ENCODE measurements around the gene MTAP. TPM values are rescaled to one million over a fixed set of nuclear protein-coding genes. Genes with fewer than 3 reads are reported as not detected.

Gene MTAP
- polyA plus RNA-seq, 12 donors: 21.2 to 55.2 (median 28.1) TPM; not detected in 1

DNA sequence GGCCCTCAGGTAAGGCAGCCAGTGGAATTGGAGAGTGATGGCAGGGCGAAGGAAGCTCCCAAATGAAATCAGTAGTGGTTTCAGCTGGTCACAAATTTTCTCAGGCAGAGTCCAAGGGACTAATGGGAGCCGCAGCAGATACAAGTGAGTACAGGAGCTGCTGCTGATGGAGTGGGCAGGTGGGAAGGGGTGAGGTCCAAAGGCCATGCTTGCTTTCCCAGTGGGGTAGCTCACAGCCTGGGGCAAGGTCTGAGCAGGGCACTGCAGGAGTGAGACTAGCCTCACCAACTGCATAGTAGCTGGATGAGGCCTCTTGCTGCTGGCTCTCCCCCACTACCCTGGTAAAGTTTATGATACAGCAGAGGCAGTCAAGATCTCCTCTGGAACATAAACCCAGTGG is 38.2 kb downstream of the MTAP start:
- DNase-seq: no peak

- no peak for DNase-seq
These were observed 38.7 kb downstream of the MTAP start for GRCh38 chr9:21841133-21841532.

DNA sequence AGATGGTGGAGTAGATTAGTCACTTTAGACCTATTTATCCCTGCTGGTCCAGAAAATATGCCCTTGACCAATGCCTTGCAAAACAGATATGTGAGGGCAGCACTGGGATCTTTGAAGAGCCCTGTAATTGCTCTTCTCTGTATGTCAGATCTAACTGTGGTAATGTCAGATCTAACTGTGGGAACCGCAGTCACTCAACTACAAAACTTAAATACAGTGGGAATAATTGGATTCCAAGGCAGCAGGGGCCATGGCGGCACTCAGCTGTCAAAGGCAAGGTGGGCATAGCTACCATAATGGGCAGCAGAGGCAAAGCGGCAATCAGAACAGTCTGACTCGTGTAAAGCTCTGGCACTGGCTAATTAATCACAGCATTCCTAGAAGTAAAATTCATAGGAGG is 46.2 kb downstream of the MTAP start:
- DNase-seq: no peak

- no peak for DNase-seq
These were observed 50.3 kb downstream of the MTAP start for GRCh38 chr9:21852754-21853153.

- DNase-seq: no peak
These were observed 51.0 kb downstream of the MTAP start for GRCh38 chr9:21853414-21853813.

DNA sequence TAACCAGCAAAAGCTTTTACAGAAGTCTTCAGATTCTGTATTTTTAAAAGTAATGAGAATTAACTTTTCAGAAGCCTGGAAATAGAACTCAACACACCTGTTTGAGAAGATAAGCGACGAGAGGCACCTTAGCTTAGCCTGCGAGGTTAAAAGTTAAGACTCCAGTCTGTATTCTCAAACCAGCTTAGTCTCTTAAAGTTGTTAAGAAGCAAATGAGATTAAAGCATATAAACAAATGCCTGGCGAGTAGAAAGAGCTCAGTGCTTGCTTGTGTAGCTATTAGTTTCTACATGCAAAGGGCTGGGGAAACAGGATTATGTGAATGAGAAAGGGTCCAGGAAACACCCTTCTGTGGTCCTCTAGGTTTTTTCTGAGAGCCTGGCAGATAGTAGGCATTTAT is 51.7 kb downstream of the MTAP start:
- no peak for DNase-seq

DNA sequence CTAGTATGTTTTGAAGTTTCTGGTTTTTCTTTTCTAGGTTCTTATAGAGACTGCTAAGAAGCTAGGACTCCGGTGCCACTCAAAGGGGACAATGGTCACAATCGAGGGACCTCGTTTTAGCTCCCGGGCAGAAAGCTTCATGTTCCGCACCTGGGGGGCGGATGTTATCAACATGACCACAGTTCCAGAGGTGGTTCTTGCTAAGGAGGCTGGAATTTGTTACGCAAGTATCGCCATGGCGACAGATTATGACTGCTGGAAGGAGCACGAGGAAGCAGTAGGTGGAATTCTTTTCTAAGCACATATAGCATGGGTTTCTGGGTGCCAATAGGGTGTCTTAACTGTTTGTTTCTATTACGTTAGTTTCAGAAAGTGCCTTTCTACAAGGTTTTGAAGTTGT is 52.2 kb downstream of the MTAP start:
- no peak for DNase-seq

DNA sequence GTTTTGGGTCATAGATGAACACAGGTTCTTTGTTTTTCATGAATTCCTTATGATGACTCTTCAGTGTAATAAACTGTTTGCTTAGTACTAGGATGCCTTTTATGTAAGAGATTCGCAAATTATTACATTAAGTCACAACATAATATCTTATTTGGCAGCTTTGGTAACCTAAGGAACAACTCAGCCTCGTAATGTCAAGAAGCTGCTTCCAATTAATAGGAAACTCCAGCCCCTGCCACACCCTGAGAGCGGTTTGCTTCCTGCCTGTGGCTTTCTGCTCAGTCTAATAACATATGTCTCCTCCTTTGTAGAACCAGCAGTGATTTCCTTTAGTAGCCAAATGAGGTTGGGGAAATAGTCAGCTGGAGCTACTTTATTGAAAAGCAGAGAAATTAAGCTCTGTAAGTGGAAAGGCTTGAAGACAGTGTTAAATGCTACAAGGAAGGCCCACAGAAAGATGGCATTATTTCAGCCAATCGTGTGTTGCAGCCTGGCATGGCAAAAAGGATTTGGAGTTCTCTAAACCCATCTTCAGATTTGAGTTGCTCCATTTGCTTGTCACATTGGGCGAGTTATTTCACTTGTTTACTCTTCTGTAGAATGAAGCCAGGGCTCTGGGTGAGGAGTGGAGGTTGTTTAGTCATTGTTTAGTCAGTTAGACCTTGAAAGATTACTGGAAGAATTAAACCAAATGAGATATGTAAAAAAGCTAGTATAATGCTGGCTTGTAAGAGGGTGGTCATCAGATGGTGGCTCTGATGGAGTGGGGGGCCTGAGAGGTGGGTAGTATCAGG is 54.1 kb downstream of the MTAP start:
- DNase-seq: no peak

GRCh38 chr9:21862871-21863270 is 60.4 kb downstream of the MTAP start:
- DNase-seq: no peak

DNA sequence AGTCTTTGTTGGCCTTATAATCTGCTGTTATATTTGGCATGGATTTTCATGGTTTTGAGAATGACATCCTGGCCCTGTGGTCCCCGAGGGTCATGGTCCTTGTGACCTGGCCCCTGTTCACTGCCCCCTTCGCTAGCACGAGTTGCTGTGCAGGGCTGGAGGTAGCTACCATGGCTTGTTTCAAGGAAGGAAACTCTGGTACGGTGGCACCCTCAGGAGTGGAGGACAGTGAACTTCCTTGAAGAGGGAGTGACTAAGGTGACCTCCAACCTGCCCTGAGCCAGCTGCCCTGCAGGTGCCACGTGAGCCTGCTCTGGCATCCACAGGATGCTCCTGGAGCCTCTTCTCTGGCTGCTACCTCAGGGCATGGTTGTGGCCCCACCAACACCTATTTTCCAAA is 62.1 kb downstream of the MTAP start:
- no peak for DNase-seq

GRCh38 chr9:21866302-21866701 is 63.9 kb downstream of the MTAP start:
- DNase-seq: no peak

DNA sequence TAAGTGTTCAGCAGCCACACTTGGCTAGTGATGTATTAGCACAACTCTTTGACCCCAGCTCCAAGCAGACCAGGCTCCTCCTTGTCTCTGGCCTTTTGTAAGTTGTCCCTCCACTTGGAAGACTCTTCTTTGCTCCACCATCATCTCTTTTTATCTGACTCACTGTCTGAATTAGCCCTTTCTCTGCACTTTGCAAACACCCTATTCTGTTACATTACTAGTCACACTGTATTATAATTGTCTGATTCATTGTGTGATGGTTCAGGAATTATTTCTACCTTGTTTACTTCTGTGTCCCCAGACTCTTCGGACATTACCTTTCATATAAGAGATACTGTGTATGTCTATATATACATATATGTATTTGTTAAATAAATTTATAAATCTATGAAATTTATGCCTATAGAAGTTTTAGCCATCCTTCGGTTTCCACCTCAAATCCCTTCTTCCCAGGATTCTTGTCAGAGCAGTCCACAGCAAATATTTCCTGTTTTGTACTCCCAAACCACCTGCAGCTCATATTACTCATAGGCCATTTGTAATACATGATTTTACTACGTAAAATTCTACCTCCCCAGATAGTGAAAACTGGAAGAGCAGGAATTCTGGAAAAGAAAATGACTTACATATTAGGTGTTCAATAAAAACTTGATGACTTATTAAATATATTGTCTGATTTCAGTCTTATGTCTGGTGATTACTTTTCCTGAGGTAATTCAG is 69.0 kb downstream of the MTAP start:
- DNase-seq: no peak

GRCh38 chr9:21872696-21873095 is 70.3 kb downstream of the MTAP start:
- no peak for DNase-seq

DNA sequence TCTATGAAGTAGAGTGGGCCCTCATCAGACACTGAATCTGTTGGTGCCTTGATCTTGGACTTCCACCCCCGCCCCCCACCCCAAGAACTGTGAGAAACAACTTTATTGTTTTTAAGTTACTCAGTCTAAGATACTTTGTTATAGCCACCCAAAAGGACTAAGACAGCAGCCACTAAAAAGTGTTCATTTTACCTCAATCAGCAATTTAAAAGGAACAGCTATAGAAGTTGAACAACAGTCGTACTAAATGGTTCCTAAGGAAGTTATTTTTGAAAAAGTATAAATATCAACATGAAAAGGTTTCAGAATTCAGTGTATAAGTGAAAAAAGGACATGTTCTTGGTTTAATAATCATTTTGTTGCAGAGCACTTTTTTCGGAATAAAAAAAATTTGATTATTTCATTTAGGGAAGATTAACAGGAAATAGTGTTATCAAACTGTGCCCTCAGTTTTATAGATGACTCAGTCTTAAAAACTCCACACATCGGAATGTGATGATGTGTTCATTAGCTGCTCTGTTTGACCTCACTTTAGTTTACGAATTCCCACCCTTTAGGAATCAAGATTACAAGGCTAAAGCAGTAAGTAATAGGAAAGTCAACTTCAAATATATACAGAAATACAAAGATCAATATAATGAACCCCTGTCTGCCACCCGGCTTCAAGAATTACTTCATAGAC is 71.2 kb downstream of the MTAP start:
- DNase-seq: no peak

GRCh38 chr9:21875893-21876292 is 73.5 kb downstream of the MTAP start:
- DNase-seq: no peak

GRCh38 chr9:21883642-21884041 is 81.2 kb downstream of the MTAP start:
- no peak for DNase-seq

- no peak for DNase-seq
These were observed 87.2 kb downstream of the MTAP start for GRCh38 chr9:21889673-21890072.

- DNase-seq: no peak
These were observed 88.3 kb downstream of the MTAP start for GRCh38 chr9:21890696-21891095.

DNA sequence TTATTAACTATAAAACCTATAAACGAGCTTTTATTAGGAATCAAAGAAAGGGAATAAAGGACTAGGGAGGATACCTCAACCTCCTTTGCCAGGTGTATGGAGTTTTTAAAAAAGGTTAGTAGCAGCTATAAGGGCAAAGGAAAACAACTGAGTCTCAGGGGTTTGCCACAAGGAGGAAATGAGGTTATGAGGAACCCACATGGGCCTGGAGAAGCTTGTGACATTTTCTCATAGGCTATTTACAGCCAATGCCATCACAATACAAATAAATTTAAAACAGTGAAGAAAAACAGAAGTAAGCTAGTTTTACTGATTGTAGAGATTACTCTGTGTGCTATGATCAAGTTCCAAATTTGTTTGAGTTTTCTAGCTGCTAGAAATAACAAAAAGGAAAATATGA is 99.1 kb downstream of the MTAP start:
- no peak for DNase-seq

DNA sequence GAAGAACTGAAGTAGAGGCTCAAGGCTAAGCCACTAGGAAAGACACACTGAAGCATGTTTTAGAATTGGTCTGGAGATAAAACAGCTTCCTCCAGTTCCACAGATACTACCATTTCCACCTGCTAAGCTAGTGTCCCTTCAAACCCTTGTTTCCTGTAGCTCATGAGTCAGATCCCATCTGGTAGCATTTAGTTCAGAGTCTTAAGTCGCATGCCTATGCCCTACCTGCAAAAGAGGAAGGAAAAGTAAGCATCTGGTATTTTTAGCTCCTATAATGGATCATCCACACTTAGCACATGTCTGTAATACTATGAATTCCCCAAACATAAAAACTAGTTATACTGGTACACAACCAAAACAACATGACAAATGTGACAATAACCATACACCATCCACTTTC is 99.7 kb downstream of the MTAP start:
- no peak for DNase-seq

DNA sequence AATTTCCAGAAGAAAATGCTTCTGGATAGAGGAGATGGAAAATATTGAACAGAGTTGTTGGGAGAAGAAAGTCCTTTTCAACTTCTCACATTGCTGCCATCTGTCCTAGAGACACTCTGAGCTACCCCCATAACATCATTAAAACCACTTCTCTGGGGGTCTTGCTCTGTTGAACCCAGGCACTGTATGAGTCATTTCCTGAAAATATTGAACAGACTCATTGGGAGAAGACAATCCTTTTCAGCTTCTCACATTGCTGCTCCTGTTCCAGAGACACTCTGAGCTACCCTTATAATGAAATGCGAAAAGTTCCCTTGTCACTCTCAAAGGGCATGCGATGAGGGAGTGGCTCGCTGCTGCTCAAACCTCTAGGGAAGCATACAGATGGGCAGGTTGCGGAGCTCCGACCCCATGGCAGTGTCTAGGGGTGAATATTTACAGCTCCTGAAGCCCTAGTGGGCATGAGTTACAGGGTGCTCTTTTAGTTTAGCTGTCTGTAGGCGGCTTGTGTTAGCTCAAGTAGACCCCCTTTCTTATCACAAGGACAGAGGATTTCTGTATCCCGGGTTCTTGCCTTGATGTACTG is 101.0 kb downstream of the MTAP start:
- DNase-seq: no peak

- DNase-seq: no peak
These were observed 101.9 kb downstream of the MTAP start for GRCh38 chr9:21904371-21904770.

DNA sequence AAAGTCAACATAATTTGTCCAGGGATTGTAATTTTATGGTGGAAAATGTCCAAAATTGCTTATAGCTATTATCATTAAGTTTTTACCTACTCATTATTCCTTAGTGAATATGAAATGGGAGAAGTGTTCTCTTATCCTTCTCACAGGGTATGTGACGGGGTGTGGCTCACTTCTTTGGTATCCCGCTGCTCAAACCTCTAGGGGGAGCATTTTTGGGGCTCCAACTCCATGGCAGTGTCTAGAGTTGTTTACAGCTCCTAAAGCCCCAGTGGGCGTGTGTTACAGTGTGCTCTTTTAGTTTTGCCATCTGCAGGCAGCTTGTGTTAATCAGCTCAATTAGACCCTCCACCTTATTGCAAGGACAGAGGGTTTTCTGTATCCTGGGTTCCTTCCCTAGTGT is 102.3 kb downstream of the MTAP start:
- DNase-seq: no peak
